HG02938 (cell line): ENCODE measurements around the gene USP19.

ENCODE experiments used
- ATAC-seq: cut with Tn5 transposase; IDR thresholded peaks from one replicate; pipeline ENCODE4 v1.9.1; 2021; ENCODE audit warnings: mild to moderate bottlenecking, moderate library complexity; ENCODE audit not compliant: unreplicated experiment

Gene USP19

GRCh38 chr3:49104427-49105291, 16.0 kb downstream of the USP19 start, which contains the start of gene QARS1:
Gene QARS1 (minus strand): TSS chr3:49104757. CDS start chr3:49104733, 24 bp downstream.
- peak; percentile 84 for ATAC-seq

GRCh38 chr3:49104052-49104426, 16.6 kb downstream of the USP19 start:
- ATAC-seq = no peak

- no peak for ATAC-seq
Measured at GRCh38 chr3:49100046-49100615, 20.5 kb downstream of the USP19 start.

- ATAC-seq = no peak
Measured at GRCh38 chr3:49098910-49099630, 21.6 kb downstream of the USP19 start.

- no peak for ATAC-seq
Measured at GRCh38 chr3:49098429-49098828, 22.2 kb downstream of the USP19 start.

- peak; percentile 82 for ATAC-seq
Measured at GRCh38 chr3:49093853-49094767, 26.5 kb downstream of the USP19 start, which contains the start of gene QRICH1. Gene QRICH1 (minus strand): TSS chr3:49094071. CDS start chr3:49077017, 17,054 bp downstream.

GRCh38 chr3:49092938-49093852, 27.4 kb downstream of the USP19 start:
- ATAC-seq = peak; percentile 34

GRCh38 chr3:49081429-49081828, 39.2 kb downstream of the USP19 start:
- no peak for ATAC-seq

GRCh38 chr3:49079270-49079669, 41.4 kb downstream of the USP19 start:
- no peak for ATAC-seq

- ATAC-seq = no peak
Measured at GRCh38 chr3:49076646-49077045, 44.0 kb downstream of the USP19 start.

GRCh38 chr3:49076116-49076515, 44.5 kb downstream of the USP19 start:
- no peak for ATAC-seq
